ENCODE measurements around the gene GPR101. TPM values are rescaled to one million over a fixed set of nuclear protein-coding genes. Genes with fewer than 3 reads are reported as not detected.

Gene GPR101
- total RNA-seq, 1 donor from 2014 or later, result not detected

- H3K27me3 Mint-ChIP-seq (ENCODE audit: low read depth), result peaks cover 15% of the 10 kb centered on the region
- H3K4me3 Mint-ChIP-seq, result no peak overlapping the region
- no peak for TF ChIP-seq CTCF (IDR thresholded peaks at IDR 0.05; ENCODE audit: unreplicated experiment)
- no peaks in the 10 kb centered on the region for H3K4me1 Mint-ChIP-seq
- no peak overlapping the region for H3K27ac Mint-ChIP-seq
- no peaks in the 10 kb centered on the region for H3K36me3 Mint-ChIP-seq
- peaks cover 14% of the 10 kb centered on the region for H3K9me3 Mint-ChIP-seq
- DNase-seq (ENCODE audit: low spot score in 2 of 2, unreplicated experiment in 2 of 2), result no peak
These were observed 29.3 kb upstream of the GPR101 start for GRCh38 chrX:137062915-137063617.

GRCh38 chrX:137058339-137059127 lies 24.7 kb upstream of the GPR101 start:
- H3K9me3 Mint-ChIP-seq, result peaks cover 14% of the 10 kb centered on the region
- H3K27me3 Mint-ChIP-seq (ENCODE audit: low read depth), result peaks cover 51% of the 10 kb centered on the region
- H3K4me1 Mint-ChIP-seq, result no peaks in the 10 kb centered on the region
- no peak for TF ChIP-seq CTCF (IDR thresholded peaks at IDR 0.05; ENCODE audit: unreplicated experiment)
- H3K36me3 Mint-ChIP-seq, result no peaks in the 10 kb centered on the region
- H3K27ac Mint-ChIP-seq, result no peak overlapping the region
- no peak for DNase-seq (ENCODE audit: low spot score in 2 of 2, unreplicated experiment in 2 of 2)
- H3K4me3 Mint-ChIP-seq, result no peak overlapping the region

- no peak for DNase-seq (ENCODE audit: low spot score in 2 of 2, unreplicated experiment in 2 of 2)
- H3K9me3 Mint-ChIP-seq, result peaks cover 18% of the 10 kb centered on the region
- peaks cover 4% of the 10 kb centered on the region for H3K4me1 Mint-ChIP-seq
- TF ChIP-seq CTCF (IDR thresholded peaks at IDR 0.05; ENCODE audit: unreplicated experiment), result no peak
- no peak overlapping the region for H3K27ac Mint-ChIP-seq
- peak overlapping the region; percentile 76 for H3K4me3 Mint-ChIP-seq
- peaks cover 88% of the 10 kb centered on the region for H3K27me3 Mint-ChIP-seq (ENCODE audit: low read depth)
- no peaks in the 10 kb centered on the region for H3K36me3 Mint-ChIP-seq
These were observed 18.9 kb upstream of the GPR101 start for GRCh38 chrX:137052643-137053235.

- Mint-ChIP-seq H3K36me3 (no peaks in the 10 kb centered on the region), H3K27me3 (ENCODE audit: low read depth) (peaks cover 89% of the 10 kb centered on the region), H3K4me3 (peak overlapping the region; percentile 76), H3K27ac (no peak overlapping the region), H3K4me1 (peaks cover 4% of the 10 kb centered on the region), H3K9me3 (peaks cover 19% of the 10 kb centered on the region)
- peak; percentile 65 for TF ChIP-seq CTCF (IDR thresholded peaks at IDR 0.05; ENCODE audit: unreplicated experiment)
- peak; percentile 33 to 81 for DNase-seq (ENCODE audit: low spot score in 2 of 2, unreplicated experiment in 2 of 2)
These were observed 18.3 kb upstream of the GPR101 start for GRCh38 chrX:137051978-137052642.

- H3K4me3 Mint-ChIP-seq, result no peak overlapping the region
- peaks cover 46% of the 10 kb centered on the region for H3K9me3 Mint-ChIP-seq
- H3K4me1 Mint-ChIP-seq, result no peaks in the 10 kb centered on the region
- peaks cover 70% of the 10 kb centered on the region for H3K27me3 Mint-ChIP-seq (ENCODE audit: low read depth)
- TF ChIP-seq CTCF (IDR thresholded peaks at IDR 0.05; ENCODE audit: unreplicated experiment), result no peak
- no peak for DNase-seq (ENCODE audit: low spot score in 2 of 2, unreplicated experiment in 2 of 2)
- H3K36me3 Mint-ChIP-seq, result no peaks in the 10 kb centered on the region
- no peak overlapping the region for H3K27ac Mint-ChIP-seq
These were observed 11.1 kb upstream of the GPR101 start for GRCh38 chrX:137044893-137045292.
